ENCODE results near the gene PTPRT. TPM values are rescaled to one million over a fixed set of nuclear protein-coding genes. Genes with fewer than 3 reads are reported as not detected.

Gene PTPRT
- total RNA-seq, 1 experiment from 2014 or later, result not detected

DNA sequence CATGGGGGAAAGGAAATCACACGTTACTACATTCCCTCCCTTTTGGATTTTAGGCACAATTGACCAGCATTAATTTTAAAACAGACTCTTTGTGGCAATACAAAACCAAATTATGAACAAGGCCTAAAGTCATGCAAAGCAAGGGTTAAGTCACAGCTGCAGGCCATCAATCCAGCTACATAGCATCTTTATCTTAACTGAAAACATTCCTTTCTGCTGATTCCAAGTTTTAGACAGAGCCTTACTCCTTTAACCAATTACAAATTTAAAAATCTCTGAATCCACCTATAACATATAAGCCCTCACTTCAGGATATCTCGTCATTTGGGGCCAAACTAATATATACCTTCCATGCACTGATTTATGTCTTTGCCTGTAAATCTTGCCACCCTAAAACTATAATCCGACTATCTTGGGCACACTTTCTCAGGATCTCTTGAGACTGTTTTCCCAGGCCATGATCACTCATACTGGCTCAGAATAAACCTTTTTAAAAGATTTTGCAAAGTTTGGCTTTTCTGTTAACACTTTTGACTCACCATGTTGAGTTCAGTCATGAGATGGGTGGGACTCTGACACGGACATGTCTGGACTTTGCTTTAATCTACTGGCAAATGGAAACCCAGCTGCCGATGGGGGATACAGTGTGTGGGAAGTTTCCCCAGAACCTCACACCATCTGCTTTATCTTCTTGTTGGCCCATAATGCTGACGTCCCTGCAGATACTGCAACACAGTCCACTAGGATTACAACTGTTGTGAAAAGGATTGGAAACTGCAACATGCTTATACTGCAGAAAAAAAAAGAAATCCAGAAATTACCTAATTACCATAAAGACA lies 757.0 kb downstream of the PTPRT start:
- ATAC-seq (no peak), DNase-seq (no peak)
- no peaks in the 10 kb centered on the region for H3K79me2 ChIP-seq (ENCODE audit: low read length)
- intact Hi-C loops (cut with micrococcal nuclease), result no loop called here
- no peak overlapping the region for H3K4me3 ChIP-seq (ENCODE audit: low read length)
- no peaks in the 10 kb centered on the region for H4K20me1 ChIP-seq (ENCODE audit: low read length)
- H2AFZ ChIP-seq (ENCODE audit: low read length), result no peak overlapping the region
- ChIA-PET POLR2A (ENCODE audit: unreplicated experiment) (no interaction called here), CTCF (no interaction called here)
- H3K27me3 ChIP-seq (ENCODE audit: low read length), result no peaks in the 10 kb centered on the region
- peaks cover 38% of the 10 kb centered on the region for H3K9me3 ChIP-seq (ENCODE audit: low read length)
- H3K9me2 ChIP-seq (replicated peaks; ENCODE audit: low read length), result no peaks in the 10 kb centered on the region
- no peaks in the 10 kb centered on the region for H3F3A ChIP-seq (ENCODE audit: low read length, unreplicated experiment)
- no peak overlapping the region for H3K4me2 ChIP-seq (ENCODE audit: low read length)
- no TSS peak for BruUV-seq (replicated peaks)
- H3K4me1 ChIP-seq (ENCODE audit: insufficient read depth, low read length), result no peaks in the 10 kb centered on the region
- no peak overlapping the region for H3K27ac ChIP-seq (ENCODE audit: low read length)
- no peak for TF ChIP-seq EZH2phosphoT487 (IDR thresholded peaks at IDR 0.05; ENCODE audit: borderline replicate concordance, low read length)
- no peak for TF ChIP-seq EZH2 (IDR thresholded peaks at IDR 0.05; ENCODE audit: low read length, unreplicated experiment)
- TF ChIP-seq, protein P1, sequence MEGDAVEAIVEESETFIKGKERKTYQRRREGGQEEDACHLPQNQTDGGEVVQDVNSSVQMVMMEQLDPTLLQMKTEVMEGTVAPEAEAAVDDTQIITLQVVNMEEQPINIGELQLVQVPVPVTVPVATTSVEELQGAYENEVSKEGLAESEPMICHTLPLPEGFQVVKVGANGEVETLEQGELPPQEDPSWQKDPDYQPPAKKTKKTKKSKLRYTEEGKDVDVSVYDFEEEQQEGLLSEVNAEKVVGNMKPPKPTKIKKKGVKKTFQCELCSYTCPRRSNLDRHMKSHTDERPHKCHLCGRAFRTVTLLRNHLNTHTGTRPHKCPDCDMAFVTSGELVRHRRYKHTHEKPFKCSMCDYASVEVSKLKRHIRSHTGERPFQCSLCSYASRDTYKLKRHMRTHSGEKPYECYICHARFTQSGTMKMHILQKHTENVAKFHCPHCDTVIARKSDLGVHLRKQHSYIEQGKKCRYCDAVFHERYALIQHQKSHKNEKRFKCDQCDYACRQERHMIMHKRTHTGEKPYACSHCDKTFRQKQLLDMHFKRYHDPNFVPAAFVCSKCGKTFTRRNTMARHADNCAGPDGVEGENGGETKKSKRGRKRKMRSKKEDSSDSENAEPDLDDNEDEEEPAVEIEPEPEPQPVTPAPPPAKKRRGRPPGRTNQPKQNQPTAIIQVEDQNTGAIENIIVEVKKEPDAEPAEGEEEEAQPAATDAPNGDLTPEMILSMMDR (conservative IDR thresholded peaks at IDR 0.05; ENCODE audit: low read depth, low read length), result no peak
- H3K9ac ChIP-seq (ENCODE audit: low read length), result no peak overlapping the region
- H3K36me3 ChIP-seq (ENCODE audit: low read depth, low read length), result no peaks in the 10 kb centered on the region

DNA sequence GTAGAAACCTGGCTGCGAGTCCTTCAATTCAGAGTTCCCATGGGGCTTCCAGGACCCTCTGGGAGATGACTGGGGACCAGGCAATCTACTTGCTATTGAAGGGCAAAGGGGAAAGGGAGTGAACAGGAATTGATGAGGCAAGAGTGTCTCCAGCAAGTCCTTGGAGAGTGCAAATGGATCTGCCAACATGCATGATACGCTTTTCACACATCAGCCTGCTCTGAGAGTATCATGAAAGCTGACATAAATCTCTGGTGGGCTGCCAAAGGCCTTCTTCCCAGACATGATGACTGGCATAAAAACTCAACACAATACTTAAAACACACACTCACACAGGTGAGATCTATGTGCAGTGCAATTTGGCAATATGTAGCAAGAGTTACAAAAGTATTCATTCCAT lies 759.1 kb downstream of the PTPRT start:
- H3K9me2 ChIP-seq (replicated peaks; ENCODE audit: low read length), result no peaks in the 10 kb centered on the region
- peaks cover 41% of the 10 kb centered on the region for H3K9me3 ChIP-seq (ENCODE audit: low read length)
- no peak overlapping the region for H3K9ac ChIP-seq (ENCODE audit: low read length)
- DNase-seq (no peak), ATAC-seq (no peak)
- no peak overlapping the region for H3K4me2 ChIP-seq (ENCODE audit: low read length)
- no peaks in the 10 kb centered on the region for H3K36me3 ChIP-seq (ENCODE audit: low read depth, low read length)
- intact Hi-C loops (cut with micrococcal nuclease), result no loop called here
- no peak overlapping the region for H3K4me3 ChIP-seq (ENCODE audit: low read length)
- H3K79me2 ChIP-seq (ENCODE audit: low read length), result no peaks in the 10 kb centered on the region
- H3K27ac ChIP-seq (ENCODE audit: low read length), result no peak overlapping the region
- TF ChIP-seq, protein P1 (conservative IDR thresholded peaks at IDR 0.05; ENCODE audit: low read depth, low read length), result no peak
- TF ChIP-seq EZH2 (IDR thresholded peaks at IDR 0.05; ENCODE audit: low read length, unreplicated experiment) (no peak), EZH2phosphoT487 (IDR thresholded peaks at IDR 0.05; ENCODE audit: borderline replicate concordance, low read length) (no peak)
- no peaks in the 10 kb centered on the region for H3K27me3 ChIP-seq (ENCODE audit: low read length)
- CTCF ChIA-PET, result no interaction called here
- H3K4me1 ChIP-seq (ENCODE audit: insufficient read depth, low read length), result no peaks in the 10 kb centered on the region
- H3F3A ChIP-seq (ENCODE audit: low read length, unreplicated experiment), result no peaks in the 10 kb centered on the region
- BruUV-seq (replicated peaks), result no TSS peak
- POLR2A ChIA-PET (ENCODE audit: unreplicated experiment), result no interaction called here
- no peak overlapping the region for H2AFZ ChIP-seq (ENCODE audit: low read length)
- H4K20me1 ChIP-seq (ENCODE audit: low read length), result no peaks in the 10 kb centered on the region

DNA sequence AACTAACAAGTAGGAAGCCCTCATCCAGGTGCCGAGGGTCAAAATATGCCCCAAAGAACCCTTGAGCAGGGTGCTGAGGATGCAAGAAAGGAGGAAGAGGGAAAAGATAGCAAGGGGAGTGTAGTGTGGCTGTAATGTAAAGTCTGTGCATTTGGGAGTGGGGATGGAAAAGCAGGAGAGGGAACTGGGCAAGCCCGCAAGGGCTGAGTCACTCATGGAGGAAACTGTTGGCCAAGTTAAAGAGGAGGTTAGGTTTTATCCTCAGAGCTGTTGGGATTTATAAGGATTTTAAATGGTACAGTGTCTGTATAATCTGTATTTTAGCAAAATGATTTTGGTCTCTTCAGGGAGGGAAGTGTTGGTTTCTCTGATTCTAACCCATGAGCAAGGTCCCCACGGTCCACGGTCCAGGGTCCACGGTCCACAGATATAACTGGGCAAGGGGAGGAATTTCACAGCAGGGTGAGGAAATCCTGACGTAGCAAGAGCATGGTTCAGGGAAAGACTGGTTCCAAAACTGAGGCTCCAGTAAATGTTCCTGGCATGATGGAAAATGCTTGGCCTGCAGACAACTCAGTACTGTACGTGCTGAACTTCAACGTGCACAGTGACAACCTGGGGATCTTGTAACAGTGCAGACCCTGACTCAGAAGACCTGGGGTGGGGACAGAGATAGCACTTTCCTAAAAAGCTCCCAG lies 759.8 kb downstream of the PTPRT start:
- Histone ChIP-seq H3F3A (ENCODE audit: low read length, unreplicated experiment) (no peaks in the 10 kb centered on the region), H3K4me2 (ENCODE audit: low read length) (no peak overlapping the region), H3K36me3 (ENCODE audit: low read depth, low read length) (no peaks in the 10 kb centered on the region), H3K9ac (ENCODE audit: low read length) (no peak overlapping the region), H3K79me2 (ENCODE audit: low read length) (no peaks in the 10 kb centered on the region), H2AFZ (ENCODE audit: low read length) (no peak overlapping the region), H3K9me2 (replicated peaks; ENCODE audit: low read length) (no peaks in the 10 kb centered on the region), H3K27ac (ENCODE audit: low read length) (no peak overlapping the region), H3K4me1 (ENCODE audit: insufficient read depth, low read length) (no peaks in the 10 kb centered on the region), H3K27me3 (ENCODE audit: low read length) (no peaks in the 10 kb centered on the region), H3K9me3 (ENCODE audit: low read length) (peaks cover 42% of the 10 kb centered on the region), H4K20me1 (ENCODE audit: low read length) (no peaks in the 10 kb centered on the region), H3K4me3 (ENCODE audit: low read length) (no peak overlapping the region)
- CTCF ChIA-PET, result no interaction called here
- BruUV-seq (replicated peaks), result no TSS peak
- no peak for ATAC-seq
- POLR2A ChIA-PET (ENCODE audit: unreplicated experiment), result no interaction called here
- DNase-seq, result no peak
- TF ChIP-seq EZH2 (IDR thresholded peaks at IDR 0.05; ENCODE audit: low read length, unreplicated experiment), result no peak
- TF ChIP-seq EZH2phosphoT487 (IDR thresholded peaks at IDR 0.05; ENCODE audit: borderline replicate concordance, low read length), result no peak
- TF ChIP-seq, protein P1 (conservative IDR thresholded peaks at IDR 0.05; ENCODE audit: low read depth, low read length), result no peak
- intact Hi-C loops (cut with micrococcal nuclease), result no loop called here

Measured in PC-3 (cell line).